Liver (tissue), 9 donors: Measurements from ENCODE around the gene IRF6. TPM values are rescaled to one million over a fixed set of nuclear protein-coding genes. Genes with fewer than 3 reads are reported as not detected.

ENCODE experiments used
- DNase-seq: peaks from one replicate; pipeline ENCODE4 v3.0.0-alpha.2; 2017; ENCODE audit warnings: low spot score
- H3K27ac ChIP-seq, 2 donors: one replicate each; pipeline ENCODE4 v1.7.0; 2013; ENCODE audit warnings: inconsistent platforms in 2 of 2, low read length in 2 of 2, control low read depth in 1 of 2, low read depth in 1 of 2, mild to moderate bottlenecking in 1 of 2
- H3K27me3 ChIP-seq, 4 donors: one replicate each; pipeline versions ENCODE4 v1.6.1 to v1.7.0; 2013; ENCODE audit warnings: low read length in 3 of 4, inconsistent platforms in 1 of 4, mild to moderate bottlenecking in 1 of 4, moderate library complexity in 1 of 4; ENCODE audit not compliant: control insufficient read depth in 4 of 4, insufficient read depth in 4 of 4
- H3K36me3 ChIP-seq, 4 donors: one replicate each; pipeline versions ENCODE4 v1.6.1 to v1.7.0; 2013; ENCODE audit warnings: low read length in 3 of 4, mild to moderate bottlenecking in 3 of 4, low read depth in 1 of 4, moderate library complexity in 1 of 4; ENCODE audit not compliant: control insufficient read depth in 4 of 4, insufficient read depth in 3 of 4
- H3K4me1 ChIP-seq, 4 donors: one replicate each; pipeline versions ENCODE4 v1.6.1 to v1.7.0; 2013; ENCODE audit warnings: low read length in 3 of 4, mild to moderate bottlenecking in 3 of 4, moderate library complexity in 1 of 4; ENCODE audit not compliant: control insufficient read depth in 4 of 4, insufficient read depth in 4 of 4
- H3K4me3 ChIP-seq, 3 donors: one replicate each; pipeline versions ENCODE4 v1.6.1 to v1.7.0; 2013; ENCODE audit warnings: low read length in 3 of 3, control low read depth in 1 of 3, low read depth in 1 of 3, mild to moderate bottlenecking in 1 of 3
- H3K9ac ChIP-seq, 2 donors: one replicate each; pipeline ENCODE4 v1.7.0; 2013; ENCODE audit warnings: low read length in 2 of 2, mild to moderate bottlenecking in 2 of 2, moderate library complexity in 2 of 2, control low read depth in 1 of 2, low read depth in 1 of 2
- H3K9me3 ChIP-seq, 4 donors: one replicate each; pipeline versions ENCODE4 v1.6.1 to v1.7.0; 2013; ENCODE audit warnings: low read length in 3 of 4; ENCODE audit not compliant: control insufficient read depth in 4 of 4
- ATF3 ChIP-seq: IDR thresholded peaks from 2 replicates; pipeline ENCODE4 v1.6.1; 2016; ENCODE audit warnings: antibody characterized with exemption
- CTCF ChIP-seq: fragments of 150-350 bp; IDR thresholded peaks from 2 replicates; pipeline ENCODE4 v1.5.1; 2017; ENCODE audit warnings: improper control_type of control experiment, low read depth, low read length; ENCODE audit not compliant: missing input control
- EGR1 ChIP-seq, 2 donors: IDR thresholded peaks; 2 replicates each; pipeline ENCODE4 v1.6.1; 2016 to 2018; ENCODE audit warnings: antibody characterized with exemption in 2 of 2, low read depth in 2 of 2
- FOXA2 ChIP-seq: IDR thresholded peaks from 2 replicates; pipeline ENCODE4 v1.6.1; 2016; ENCODE audit warnings: antibody characterized with exemption
- GABPA ChIP-seq, 2 donors: IDR thresholded peaks in 1 of 2; conservative IDR thresholded peaks in 1 of 2; 2 replicates each; pipeline ENCODE4 v1.6.1; 2016; ENCODE audit warnings: antibody characterized with exemption in 2 of 2, mild to moderate bottlenecking in 1 of 2, moderate library complexity in 1 of 2
- HNF4A ChIP-seq, 2 donors: conservative IDR thresholded peaks; 2 replicates each; pipeline ENCODE4 v1.6.1; 2016; ENCODE audit warnings: antibody characterized with exemption in 2 of 2, mild to moderate bottlenecking in 2 of 2
- HNF4G ChIP-seq: IDR thresholded peaks from 2 replicates; pipeline ENCODE4 v1.6.1; 2016; ENCODE audit warnings: antibody characterized with exemption
- JUND ChIP-seq, 2 donors: IDR thresholded peaks; 2 replicates each; pipeline ENCODE4 v1.6.1; 2016; ENCODE audit warnings: antibody characterized with exemption in 2 of 2
- MAX ChIP-seq: IDR thresholded peaks from 2 replicates; pipeline ENCODE4 v1.6.1; 2016; ENCODE audit warnings: antibody characterized with exemption
- NR2F2 ChIP-seq: IDR thresholded peaks from 2 replicates; pipeline ENCODE4 v1.6.1; 2016; ENCODE audit warnings: antibody characterized with exemption
- RAD21 ChIP-seq, 2 donors: IDR thresholded peaks; 2 replicates each; pipeline ENCODE4 v1.6.1; 2016; ENCODE audit warnings: antibody characterized with exemption in 2 of 2, mild to moderate bottlenecking in 2 of 2
- REST ChIP-seq: IDR thresholded peaks from 2 replicates; pipeline ENCODE4 v1.6.1; 2016; ENCODE audit warnings: antibody characterized with exemption, mild to moderate bottlenecking
- RXRA ChIP-seq, 2 donors: IDR thresholded peaks; 2 replicates each; pipeline ENCODE4 v1.6.1; 2017 to 2018; ENCODE audit warnings: antibody characterized with exemption in 2 of 2, mild to moderate bottlenecking in 1 of 2
- SP1 ChIP-seq: IDR thresholded peaks from 2 replicates; pipeline ENCODE4 v1.6.1; 2018; ENCODE audit warnings: antibody characterized with exemption, mild to moderate bottlenecking
- TAF1 ChIP-seq: conservative IDR thresholded peaks from 2 replicates; pipeline ENCODE4 v1.6.1; 2016; ENCODE audit warnings: antibody characterized with exemption, mild to moderate bottlenecking
- ZBTB33 ChIP-seq: IDR thresholded peaks from 2 replicates; pipeline ENCODE4 v1.6.1; 2016; ENCODE audit warnings: antibody characterized with exemption
- WGBS: extraction: QIAGEN DNeasy Blood & Tissue Kit; methylation state at CpG from one replicate; pipeline ENCODE4 v1.1.7; 2013; 5-methylcytosine and 5-hydroxymethylcytosine counted together
- polyA plus RNA-seq, 2 donors: library from polyadenylated mRNA; stranded (reverse) in 1 of 2; unstranded in 1 of 2; fragments of 200-250 nt in 1 of 2; fragments of >200 nt in 1 of 2; fragmentation: Nextera tagmentation in 1 of 2; extraction: Ambion mirVana in 1 of 2; gene quantifications; one replicate each; pipeline versions ENCODE4 v1.2.1 to v1.2.3, GENCODE V29; 2013 to 2015
- total RNA-seq, 2 donors: library from RNA; depleted of rRNA; stranded (reverse); fragments of >200 nt; gene quantifications; one replicate each; pipeline ENCODE4 v1.2.3, GENCODE V29; 2014
- donor health status: healthy.
- donor health status: healthy.
- donor health status: healthy.
- donor health status: healthy.
- donor health status: healthy.

IRF6 gene
- total and polyA plus RNA-seq, 4 donors: 0.51 to 29.3 (median 14.3) TPM

GRCh38 chr1:209830722-209831121, 24.8 kb upstream of the IRF6 start:
- peaks cover 0 to 11% (median 9%) of the 10 kb centered on the region in 4 donors for H3K4me1 ChIP-seq
- WGBS: 91% methylated on average over 3 of the region's 3 CpGs
- H3K27me3 ChIP-seq: no peaks in the 10 kb centered on the region
- H3K4me3 ChIP-seq: no peak overlapping the region
- H3K36me3 ChIP-seq: peaks cover 6 to 45% (median 34%) of the 10 kb centered on the region in 4 donors
- H3K27ac ChIP-seq: no peak overlapping the region
- TF ChIP-seq HNF4A (conservative IDR thresholded peaks at IDR 0.05) (no peak), JUND (IDR thresholded peaks at IDR 0.05) (no peak), EGR1 (IDR thresholded peaks at IDR 0.05; ENCODE audit: low read depth in 2 of 2) (no peak), MAX (no peak), REST (no peak), HNF4G (no peak), SP1 (no peak), TAF1 (no peak), RAD21 (IDR thresholded peaks at IDR 0.05) (no peak), FOXA2 (no peak), RXRA (IDR thresholded peaks at IDR 0.05) (no peak), NR2F2 (no peak), ZBTB33 (no peak), ATF3 (no peak), CTCF (no peak), GABPA (IDR thresholded peaks at IDR 0.05 in 1 of 2, conservative IDR thresholded peaks at IDR 0.05 in 1 of 2) (no peak)
- H3K9ac ChIP-seq: no peak overlapping the region
- no peaks in the 10 kb centered on the region for H3K9me3 ChIP-seq
- DNase-seq: no peak

GRCh38 chr1:209829716-209830115, 23.8 kb upstream of the IRF6 start:
- Histone ChIP-seq H3K4me1 (peaks cover 0 to 11% (median 9%) of the 10 kb centered on the region in 4 donors), H3K9ac (no peak overlapping the region), H3K27me3 (no peaks in the 10 kb centered on the region), H3K27ac (no peak overlapping the region), H3K9me3 (no peaks in the 10 kb centered on the region), H3K36me3 (peaks cover 6 to 37% (median 27%) of the 10 kb centered on the region in 4 donors), H3K4me3 (no peak overlapping the region)
- DNase-seq: no peak
- 79% methylated on average over 2 of the region's 2 CpGs for WGBS
- TF ChIP-seq JUND (IDR thresholded peaks at IDR 0.05): no peak
- no peak for TF ChIP-seq HNF4A (conservative IDR thresholded peaks at IDR 0.05)
- no peak for TF ChIP-seq RAD21 (IDR thresholded peaks at IDR 0.05)
- TF ChIP-seq SP1: no peak
- TF ChIP-seq ZBTB33: no peak
- TF ChIP-seq HNF4G: no peak
- TF ChIP-seq RXRA (IDR thresholded peaks at IDR 0.05): no peak
- no peak for TF ChIP-seq TAF1
- no peak for TF ChIP-seq ATF3
